ENCODE data around the gene HNMT. TPM values are rescaled to one million over a fixed set of nuclear protein-coding genes. Genes with fewer than 3 reads are reported as not detected.

The HNMT gene
- total RNA-seq, 1 donor from 2014 or later: 1.4 TPM

- peak; percentile 67 for DNase-seq
Measured at GRCh38 chr2:138060301-138060635, 96.0 kb downstream of the HNMT start.

- no peak for DNase-seq
Measured at GRCh38 chr2:138061961-138062360, 97.7 kb downstream of the HNMT start.

- no peak for DNase-seq
Measured at GRCh38 chr2:138063181-138063580, 98.9 kb downstream of the HNMT start.
